ENCODE measurements around the gene MSANTD3.
A peak's percentile ranks its signal among the peaks of the same experiment; 100 is the strongest.

The MSANTD3 gene

GRCh38 chr9:100465274-100465673 is 38.3 kb downstream of the MSANTD3 start:
- no peak for FAIRE-seq
- no peak for DNase-seq (ENCODE audit: low spot score)

- FAIRE-seq, result no peak
- no peak for DNase-seq (ENCODE audit: low spot score)
Observed at GRCh38 chr9:100465761-100466160, 38.8 kb downstream of the MSANTD3 start.

DNA sequence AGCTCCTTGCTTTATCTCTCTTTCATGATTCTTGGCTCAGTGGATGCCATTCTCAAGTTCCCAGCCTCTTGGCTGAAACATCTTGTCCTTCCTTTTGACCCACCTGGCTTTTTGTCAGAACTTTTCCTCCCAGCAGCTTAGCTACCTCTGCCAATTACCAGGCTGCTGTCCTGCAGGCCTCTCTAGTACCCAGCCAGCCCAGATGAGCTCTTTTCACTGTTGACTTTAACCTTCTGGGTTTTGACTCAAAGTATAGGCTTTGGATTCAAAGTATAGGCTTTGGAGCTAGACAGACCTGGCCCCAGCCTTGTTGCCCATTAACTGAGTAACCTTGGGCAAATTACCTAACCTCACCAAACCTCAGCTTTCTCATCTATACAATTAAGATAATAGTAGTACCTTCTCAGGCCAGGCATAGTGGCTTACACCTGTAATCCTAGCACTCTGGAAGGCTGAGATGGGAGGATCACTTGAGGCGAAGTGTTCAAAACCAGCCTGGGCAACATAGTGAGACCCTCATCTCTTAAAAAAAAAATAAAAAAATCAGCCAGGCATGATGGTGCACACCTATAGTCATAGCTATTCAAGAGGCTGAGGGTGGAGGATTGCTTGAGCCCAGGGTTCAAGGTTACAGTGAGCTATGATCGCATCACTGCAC is 39.4 kb downstream of the MSANTD3 start:
- no peak for FAIRE-seq
- no peak for DNase-seq (ENCODE audit: low spot score)

DNA sequence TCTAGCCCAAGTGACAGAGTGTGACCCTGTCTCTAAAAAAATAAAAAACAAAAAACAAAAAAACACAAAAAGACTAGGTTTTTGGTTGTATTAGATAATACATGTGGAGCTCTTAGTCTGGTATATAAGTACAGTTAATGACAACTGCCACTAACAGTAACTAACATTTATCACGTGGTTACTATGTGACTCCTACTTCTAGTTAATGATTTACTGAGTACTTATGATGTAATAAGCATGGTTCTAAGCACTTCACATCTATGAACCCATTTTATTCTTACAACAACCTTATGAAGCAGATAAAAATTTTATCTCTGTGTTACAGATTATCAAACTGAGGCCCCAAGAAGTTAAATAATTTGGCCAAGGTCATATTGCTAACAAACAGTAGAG is 39.9 kb downstream of the MSANTD3 start:
- peak; percentile 76 for FAIRE-seq
- DNase-seq (ENCODE audit: low spot score), result peak; percentile 62

GRCh38 chr9:100468041-100468440 is 41.1 kb downstream of the MSANTD3 start:
- no peak for DNase-seq (ENCODE audit: low spot score)
- no peak for FAIRE-seq

GRCh38 chr9:100472268-100472667 is 45.3 kb downstream of the MSANTD3 start:
- FAIRE-seq (no peak), DNase-seq (ENCODE audit: low spot score) (no peak)

DNA sequence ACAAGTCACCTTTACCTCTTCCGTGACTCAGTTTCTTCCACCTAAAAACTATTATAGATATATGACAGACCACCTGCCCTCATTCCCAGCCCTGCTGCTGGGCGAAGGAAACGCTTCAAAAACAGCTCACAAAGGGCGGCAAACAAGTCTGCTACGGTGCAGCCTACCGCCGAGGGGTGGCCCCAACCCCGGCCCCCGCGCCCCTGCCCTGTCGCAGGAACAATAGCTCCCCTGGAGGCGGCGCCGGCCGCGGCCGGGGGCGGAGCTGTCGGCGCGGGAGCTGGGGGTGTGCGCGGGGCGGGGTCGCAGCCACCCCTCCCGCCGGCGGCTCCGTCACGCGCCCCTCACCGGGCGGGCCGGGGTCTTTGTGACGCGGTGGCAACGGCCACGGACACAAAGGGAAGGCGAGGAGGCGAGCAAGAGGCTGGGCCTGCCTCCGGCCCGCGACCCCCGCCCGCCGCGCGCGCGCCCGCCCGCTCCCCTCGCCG is 45.9 kb downstream of the MSANTD3 start, which contains the start of gene TMEFF1:
TSS of gene TMEFF1 (plus strand) at position 362 of the 488 bp plus-strand sequence. CDS start 396 bp downstream, outside the sequence.
- FAIRE-seq, result no peak
- DNase-seq (ENCODE audit: low spot score), result no peak

- FAIRE-seq, result no peak
Observed at GRCh38 chr9:100473276-100474081, 46.5 kb downstream of the MSANTD3 start.

GRCh38 chr9:100474082-100474923 is 47.4 kb downstream of the MSANTD3 start:
- FAIRE-seq (no peak), DNase-seq (ENCODE audit: low spot score) (no peak)

More at GRCh38 chr9:100473276-100474081, 46.5 kb downstream of the MSANTD3 start:
- peak; percentile 28 for DNase-seq (ENCODE audit: low spot score)

- FAIRE-seq (no peak), DNase-seq (ENCODE audit: low spot score) (no peak)
Observed at GRCh38 chr9:100474924-100475276, 48.0 kb downstream of the MSANTD3 start.

DNA sequence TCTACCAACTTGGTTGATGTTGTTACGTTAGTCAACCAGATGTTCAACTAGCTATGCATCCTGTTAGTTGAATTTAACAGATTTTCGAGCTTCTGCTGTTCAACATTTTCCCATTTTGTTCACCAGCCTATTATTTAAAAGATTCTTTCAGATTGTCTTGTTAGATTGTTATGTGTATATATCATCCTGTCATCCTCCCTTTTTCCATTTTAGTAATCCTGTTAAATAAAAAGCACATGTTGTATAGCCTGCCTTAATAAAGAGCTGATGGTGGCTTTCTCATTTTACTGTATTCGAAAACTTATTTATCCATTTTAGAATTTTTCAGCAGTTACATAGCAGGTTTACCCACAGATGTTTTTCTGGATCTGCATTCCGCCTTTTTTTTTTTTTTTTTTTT is 50.3 kb downstream of the MSANTD3 start:
- DNase-seq (ENCODE audit: low spot score) (no peak), FAIRE-seq (no peak)

GRCh38 chr9:100478192-100478591 is 51.2 kb downstream of the MSANTD3 start:
- no peak for DNase-seq (ENCODE audit: low spot score)

DNA sequence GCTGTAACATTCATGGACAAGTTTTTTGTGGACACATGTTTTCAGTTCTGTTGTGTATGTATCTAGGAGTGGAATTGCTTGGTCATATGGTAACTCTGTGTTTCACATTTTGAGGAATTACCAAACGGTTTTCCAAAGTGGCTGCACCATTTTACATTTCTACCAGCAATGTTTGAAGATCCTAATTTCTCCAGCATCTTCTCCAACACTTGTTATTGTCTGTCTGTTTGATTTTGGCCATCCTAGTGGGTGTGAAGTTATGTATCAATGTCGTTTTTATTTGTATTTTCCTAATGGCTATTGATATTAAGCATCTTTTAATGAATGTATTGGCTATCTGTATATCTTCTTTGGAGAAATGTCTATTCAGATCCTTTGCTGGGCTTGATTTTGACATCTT is 52.9 kb downstream of the MSANTD3 start:
- no peak for DNase-seq (ENCODE audit: low spot score)
- FAIRE-seq, result no peak

More at GRCh38 chr9:100478192-100478591, 51.2 kb downstream of the MSANTD3 start:
- no peak for FAIRE-seq

DNA sequence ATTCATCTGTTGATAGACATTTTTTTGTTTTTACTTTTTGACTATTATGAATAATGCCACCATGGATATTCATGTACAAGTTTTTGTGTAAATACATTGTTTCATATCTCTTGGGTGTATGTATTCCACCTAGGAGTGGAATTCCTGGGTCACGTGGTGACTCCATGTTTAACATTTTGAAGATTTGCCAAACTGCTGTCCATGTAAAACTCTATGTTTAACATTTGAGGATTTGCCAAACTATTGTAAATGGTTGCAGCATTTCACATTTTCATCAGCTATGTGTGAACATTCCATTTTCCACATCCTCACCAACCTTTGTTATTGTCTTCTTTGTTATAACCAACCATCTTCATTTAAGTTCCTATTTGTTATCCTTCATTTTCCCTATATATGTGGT is 58.3 kb downstream of the MSANTD3 start:
- FAIRE-seq, result no peak
- DNase-seq (ENCODE audit: low spot score), result no peak

DNA sequence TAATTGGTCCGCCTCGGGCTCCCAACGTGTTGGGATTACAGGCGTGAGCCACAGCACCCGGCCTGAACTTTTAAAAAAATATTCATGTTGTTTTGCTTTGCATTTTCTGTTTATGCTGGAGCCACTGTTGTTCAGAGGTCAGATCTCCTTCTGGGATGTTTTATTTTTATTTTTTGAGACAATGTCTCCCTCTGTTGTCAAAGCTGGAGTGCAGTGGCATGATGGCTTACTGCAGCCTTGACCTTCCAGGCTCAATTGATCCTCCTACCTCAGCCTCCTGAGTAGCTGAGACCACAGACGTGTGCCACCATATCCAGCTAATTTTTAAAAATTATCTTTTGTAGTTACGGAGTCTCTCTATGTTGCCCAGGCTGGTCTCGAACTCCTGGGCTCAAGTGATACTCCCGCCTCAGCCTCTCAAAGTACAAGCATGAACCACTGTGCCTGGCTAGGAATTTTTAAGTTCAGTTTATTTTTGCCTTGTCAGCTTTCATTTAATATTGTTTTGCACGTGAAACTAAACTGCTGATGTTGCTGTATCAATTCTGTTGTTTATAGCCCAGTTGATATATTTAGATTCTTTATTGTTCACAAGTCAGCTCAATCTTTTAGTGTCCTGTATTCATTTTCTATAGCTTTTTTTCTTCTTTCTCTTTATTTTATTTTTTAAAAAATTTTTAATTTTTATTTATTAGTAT is 59.7 kb downstream of the MSANTD3 start:
- no peak for DNase-seq (ENCODE audit: low spot score)
- FAIRE-seq, result no peak

DNA sequence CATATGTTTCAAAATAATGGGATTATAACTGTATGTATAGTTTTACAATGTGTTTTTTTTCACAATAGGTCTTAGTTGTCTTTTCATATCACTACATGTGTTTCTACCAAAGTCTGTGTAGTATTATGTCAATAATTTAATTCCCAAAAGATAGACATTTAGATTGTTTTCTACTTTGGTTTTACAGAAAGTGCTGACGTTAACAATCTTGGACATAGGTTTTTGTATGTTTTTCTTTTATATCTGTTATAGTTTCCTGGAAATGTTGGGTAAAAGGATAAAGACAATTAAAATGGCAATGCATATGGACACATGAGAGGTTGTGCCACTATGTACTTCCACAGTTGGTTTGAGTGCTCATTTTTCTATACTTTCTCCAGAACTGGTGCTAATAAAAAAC is 61.2 kb downstream of the MSANTD3 start:
- DNase-seq (ENCODE audit: low spot score), result no peak
- no peak for FAIRE-seq

DNA sequence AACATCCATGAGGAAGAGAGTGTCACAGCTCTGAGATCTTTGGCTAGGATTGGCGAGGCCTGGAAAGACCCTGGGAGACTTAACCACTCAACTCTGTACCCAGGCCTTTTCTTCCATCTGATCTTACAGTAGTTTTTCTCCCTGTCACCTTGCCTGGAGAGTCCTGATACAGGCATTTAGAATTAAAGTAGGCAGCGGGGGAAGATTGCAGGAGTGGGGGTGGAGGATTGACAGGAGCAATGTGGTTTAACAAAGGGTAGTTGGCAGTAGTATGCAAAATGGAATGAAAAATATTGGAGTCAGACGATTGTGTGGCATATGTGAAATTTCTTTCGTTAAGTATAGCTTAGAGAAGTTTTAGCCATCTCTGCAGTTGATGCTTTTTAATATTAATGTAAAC is 62.9 kb downstream of the MSANTD3 start:
- FAIRE-seq (no peak), DNase-seq (ENCODE audit: low spot score) (no peak)

GRCh38 chr9:100492952-100493351 is 66.0 kb downstream of the MSANTD3 start:
- DNase-seq (ENCODE audit: low spot score) (no peak), FAIRE-seq (no peak)

DNA sequence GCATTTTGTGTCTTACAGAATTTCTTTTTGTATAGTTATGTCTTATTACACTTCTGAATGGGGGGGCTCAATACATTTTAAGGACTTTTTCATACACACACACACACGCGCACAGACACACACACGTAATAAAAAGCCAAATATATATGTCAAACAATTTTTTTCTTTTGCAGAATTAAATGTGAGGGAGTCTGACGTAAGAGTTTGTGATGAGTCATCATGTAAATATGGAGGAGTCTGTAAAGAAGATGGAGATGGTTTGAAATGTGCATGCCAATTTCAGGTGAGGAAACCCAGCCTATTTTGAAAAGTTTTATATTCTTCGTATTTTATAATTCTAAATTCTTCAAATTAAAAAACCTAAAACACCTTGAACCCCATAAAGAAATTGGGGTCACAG is 71.6 kb downstream of the MSANTD3 start:
- no peak for DNase-seq (ENCODE audit: low spot score)
- FAIRE-seq, result no peak

DNA sequence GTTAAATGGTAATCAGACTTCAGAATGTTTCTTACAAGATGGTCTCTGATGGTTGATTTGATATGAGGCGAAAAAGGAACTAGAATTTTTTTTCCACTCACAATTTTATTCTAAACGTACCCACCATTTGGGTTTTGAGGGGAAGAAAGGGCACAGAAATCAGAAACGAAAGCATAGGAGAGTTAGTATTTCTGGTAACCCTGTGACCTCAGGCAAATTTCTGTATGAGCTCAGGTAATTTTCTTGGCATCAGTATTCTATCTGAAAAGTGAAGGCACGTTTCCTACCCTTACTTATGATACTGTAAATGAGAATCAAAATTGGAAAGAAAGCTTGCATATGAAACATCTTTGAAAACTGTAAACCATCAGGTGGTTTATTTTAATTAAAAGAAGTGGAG is 72.5 kb downstream of the MSANTD3 start:
- FAIRE-seq, result no peak

GRCh38 chr9:100499866-100500265 is 72.9 kb downstream of the MSANTD3 start:
- no peak for DNase-seq (ENCODE audit: low spot score)
- FAIRE-seq, result no peak

More for the DNA sequence above, 72.5 kb downstream of the MSANTD3 start:
- no peak for DNase-seq (ENCODE audit: low spot score)
